Activated effector memory CD4-positive, alpha-beta T cell treated with anti-CD3 and anti-CD28 coated beads, Interleukin-2, amount 50 U/mL, for 16 hours (primary cell): ENCODE measurements around the gene CNGB1.
"Not testable (repeated sequence)": the region's sequence is repeated elsewhere in the genome, so short reads cannot be mapped to it uniquely, and the experiment has no call there.

Experiments
- DNase-seq: peaks from one replicate; pipeline ENCODE4 v3.0.0-alpha.2; 2020

CNGB1 gene

GRCh38 chr16:57845115-57845514 is 125.8 kb downstream of the CNGB1 start:
- no peak for DNase-seq

GRCh38 chr16:57844416-57845030 is 126.4 kb downstream of the CNGB1 start:
- no peak for DNase-seq

GRCh38 chr16:57843400-57843799 is 127.5 kb downstream of the CNGB1 start:
- no peak for DNase-seq

GRCh38 chr16:57842601-57843000 is 128.3 kb downstream of the CNGB1 start:
- no peak for DNase-seq

GRCh38 chr16:57840833-57841232 is 130.1 kb downstream of the CNGB1 start:
- DNase-seq = no peak

GRCh38 chr16:57838161-57838560 is 132.8 kb downstream of the CNGB1 start:
- no peak for DNase-seq

- no peak for DNase-seq
Observed at GRCh38 chr16:57837305-57838125, 133.4 kb downstream of the CNGB1 start.

GRCh38 chr16:57835439-57835838 is 135.5 kb downstream of the CNGB1 start:
- not testable (repeated sequence) for DNase-seq

GRCh38 chr16:57834936-57835335 is 136.0 kb downstream of the CNGB1 start:
- DNase-seq = no peak
